ENCODE results near the gene PRB3. TPM values are rescaled to one million over a fixed set of nuclear protein-coding genes. Genes with fewer than 3 reads are reported as not detected.

PRB3 gene
- not detected for total RNA-seq

DNA sequence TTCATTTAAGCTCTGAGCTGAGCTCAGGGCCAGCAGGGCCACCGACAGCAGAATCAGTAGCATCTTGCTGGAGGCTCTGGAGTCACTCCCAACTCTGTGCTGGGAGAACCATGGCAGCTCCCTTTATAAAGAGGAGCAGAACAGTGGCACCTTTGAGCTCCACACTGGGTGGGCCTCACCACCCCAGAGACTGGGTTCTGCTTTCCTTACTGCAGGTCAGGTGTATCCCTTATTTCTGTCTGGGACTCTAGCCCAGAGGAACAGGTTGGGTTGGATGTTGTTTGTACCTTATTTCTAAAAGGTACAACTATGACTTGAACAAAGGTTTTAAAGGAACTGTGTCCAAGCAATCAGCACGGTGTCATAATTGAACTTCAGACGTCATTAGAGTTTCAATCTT, at the start of gene PRB3:
PRB3 (minus strand) TSS at position 101 of the 400 bp plus-strand sequence; CDS start at position 63, 38 bp downstream.
- H3K9me3 Mint-ChIP-seq, result no peaks in the 10 kb centered on the region

DNA sequence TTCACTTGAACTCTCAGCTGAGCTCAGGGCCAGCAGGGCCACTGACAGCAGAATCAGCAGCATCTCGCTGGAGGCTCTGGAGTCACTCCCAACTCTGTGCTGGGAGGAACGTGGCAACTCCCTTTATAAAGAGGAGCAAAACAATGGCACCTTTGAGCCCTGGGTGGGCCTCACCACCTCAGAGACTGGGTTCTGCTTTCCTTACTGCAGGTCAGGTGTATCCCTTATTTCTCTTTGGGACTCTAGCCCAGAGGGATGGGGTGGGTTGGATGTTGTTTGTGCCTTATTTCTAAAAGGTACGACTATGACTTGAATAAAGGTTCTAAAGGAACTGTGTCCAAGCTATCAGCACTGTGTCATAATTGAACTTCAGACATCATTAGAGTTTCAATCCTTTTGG, 40.8 kb upstream of the PRB3 start, which contains the start of gene PRB4:
PRB4 (minus strand) TSS at position 101 of the 400 bp plus-strand sequence; CDS start at position 63, 38 bp downstream.
- Mint-ChIP-seq H3K9me3 (peaks cover 7% of the 10 kb centered on the region), H3K27ac (no peak within 1 kb of the TSS), H3K4me1 (no peaks in the 10 kb centered on the region), H3K36me3 (ENCODE audit: low read depth) (no peaks in the 10 kb centered on the region), H3K4me3 (no peak within 1 kb of the TSS), H3K27me3 (no peaks in the 10 kb centered on the region)
- ChIA-PET CTCF (no interaction called here), POLR2A (no interaction called here)
- DNase-seq, result no peak

More for the DNA sequence above, at the start of gene PRB3:
- Mint-ChIP-seq H3K27ac (no peak within 1 kb of the TSS), H3K4me3 (no peak within 1 kb of the TSS), H3K27me3 (no peaks in the 10 kb centered on the region), H3K36me3 (ENCODE audit: low read depth) (no peaks in the 10 kb centered on the region), H3K4me1 (no peaks in the 10 kb centered on the region)
- ChIA-PET POLR2A (no interaction called here), CTCF (no interaction called here)
- DNase-seq, result no peak

DNA sequence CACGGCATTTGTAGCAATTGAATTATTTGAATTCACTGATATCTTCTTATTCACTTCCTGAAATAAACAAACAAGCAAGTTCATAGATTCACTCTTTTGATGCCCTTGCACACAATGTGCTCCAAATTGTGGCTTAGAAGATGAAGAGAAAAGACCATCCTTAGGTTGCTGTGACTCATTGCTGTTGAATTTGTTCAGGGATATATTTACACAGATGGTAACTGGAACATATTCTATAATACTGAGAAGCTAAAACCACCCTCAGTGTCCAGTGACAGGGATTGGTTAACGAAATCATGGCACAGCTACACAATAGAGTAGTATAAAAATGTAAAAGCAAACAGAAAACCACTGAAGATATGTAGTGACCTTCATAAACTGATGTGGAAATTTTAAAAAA, 37.6 kb upstream of the PRB3 start:
- no peaks in the 10 kb centered on the region for H3K36me3 Mint-ChIP-seq (ENCODE audit: low read depth)
- no peak overlapping the region for H3K27ac Mint-ChIP-seq
- POLR2A ChIA-PET, result no interaction called here
- H3K27me3 Mint-ChIP-seq, result no peaks in the 10 kb centered on the region
- no peaks in the 10 kb centered on the region for H3K4me1 Mint-ChIP-seq
- H3K9me3 Mint-ChIP-seq, result peaks cover 7% of the 10 kb centered on the region
- CTCF ChIA-PET, result no interaction called here
- DNase-seq, result no peak
- no peak overlapping the region for H3K4me3 Mint-ChIP-seq

DNA sequence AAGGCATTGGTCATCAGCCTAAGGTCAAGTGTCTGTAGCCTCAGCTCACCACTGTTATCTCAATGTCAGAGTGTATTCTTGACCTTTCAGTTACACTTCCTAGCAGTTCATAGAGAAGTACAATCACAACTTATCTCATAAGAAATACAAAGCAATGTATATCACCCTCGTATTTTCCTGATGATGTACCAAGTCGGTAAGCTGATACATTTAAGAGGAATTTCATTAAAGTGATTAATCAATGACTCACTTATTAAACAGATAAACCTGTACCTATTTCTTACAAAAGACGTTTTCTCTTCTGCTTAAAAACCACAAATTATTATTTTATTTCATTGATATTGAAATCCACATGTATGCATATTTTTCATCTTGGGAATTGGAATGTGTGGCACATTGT, 3.9 kb upstream of the PRB3 start:
- Mint-ChIP-seq H3K27ac (no peak overlapping the region), H3K4me1 (no peaks in the 10 kb centered on the region), H3K27me3 (no peaks in the 10 kb centered on the region), H3K9me3 (no peaks in the 10 kb centered on the region), H3K4me3 (no peak overlapping the region), H3K36me3 (ENCODE audit: low read depth) (no peaks in the 10 kb centered on the region)
- no peak for DNase-seq
- ChIA-PET POLR2A (no interaction called here), CTCF (no interaction called here)

DNA sequence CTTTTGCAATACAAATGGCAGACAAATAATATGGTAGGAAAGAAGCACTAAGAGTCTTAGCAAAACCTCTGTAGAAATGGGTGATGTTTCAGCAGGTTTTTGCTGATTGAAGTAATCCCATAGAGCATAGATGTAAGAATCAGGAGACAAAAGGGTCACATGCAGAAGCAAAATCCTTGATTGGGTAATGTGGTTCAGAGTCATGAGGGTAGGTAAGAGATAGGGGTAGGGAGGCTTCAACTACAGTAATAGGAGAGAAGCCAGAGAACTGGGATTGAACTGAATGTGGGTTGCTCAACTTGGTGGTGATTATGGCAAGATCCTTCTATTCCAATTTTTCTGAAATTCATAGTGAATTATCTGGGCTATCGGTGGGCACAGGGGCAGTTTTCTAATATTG, 5.0 kb downstream of the PRB3 start:
- ChIA-PET CTCF (no interaction called here), POLR2A (no interaction called here)
- Mint-ChIP-seq H3K36me3 (ENCODE audit: low read depth) (no peaks in the 10 kb centered on the region), H3K4me1 (no peaks in the 10 kb centered on the region), H3K4me3 (no peak overlapping the region), H3K27me3 (no peaks in the 10 kb centered on the region), H3K9me3 (peaks cover 8% of the 10 kb centered on the region), H3K27ac (no peak overlapping the region)
- DNase-seq, result no peak

DNA sequence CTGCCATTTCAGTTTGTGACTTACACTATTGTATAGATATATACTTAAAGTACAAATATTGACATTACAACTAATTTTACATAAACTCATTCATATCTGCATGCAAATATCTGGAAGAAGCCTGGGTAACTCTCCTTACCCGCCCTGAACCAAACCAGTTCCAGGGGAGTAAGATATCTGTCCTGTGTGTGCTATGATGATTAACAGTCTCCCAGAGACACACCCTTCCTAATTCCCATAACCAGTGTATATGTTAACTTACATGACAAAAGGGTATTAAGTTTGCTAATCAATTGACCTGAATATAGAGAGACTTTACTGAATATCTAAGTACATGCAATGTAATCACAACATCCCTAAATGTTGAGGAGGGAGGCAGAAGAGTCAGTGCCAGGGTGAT, 23.0 kb downstream of the PRB3 start:
- H3K9me3 Mint-ChIP-seq, result no peaks in the 10 kb centered on the region
- H3K27ac Mint-ChIP-seq, result no peak overlapping the region
- no peaks in the 10 kb centered on the region for H3K4me1 Mint-ChIP-seq
- DNase-seq, result no peak
- ChIA-PET POLR2A (no interaction called here), CTCF (no interaction called here)
- H3K36me3 Mint-ChIP-seq (ENCODE audit: low read depth), result no peaks in the 10 kb centered on the region
- H3K4me3 Mint-ChIP-seq, result no peak overlapping the region
- peaks cover 1% of the 10 kb centered on the region for H3K27me3 Mint-ChIP-seq

DNA sequence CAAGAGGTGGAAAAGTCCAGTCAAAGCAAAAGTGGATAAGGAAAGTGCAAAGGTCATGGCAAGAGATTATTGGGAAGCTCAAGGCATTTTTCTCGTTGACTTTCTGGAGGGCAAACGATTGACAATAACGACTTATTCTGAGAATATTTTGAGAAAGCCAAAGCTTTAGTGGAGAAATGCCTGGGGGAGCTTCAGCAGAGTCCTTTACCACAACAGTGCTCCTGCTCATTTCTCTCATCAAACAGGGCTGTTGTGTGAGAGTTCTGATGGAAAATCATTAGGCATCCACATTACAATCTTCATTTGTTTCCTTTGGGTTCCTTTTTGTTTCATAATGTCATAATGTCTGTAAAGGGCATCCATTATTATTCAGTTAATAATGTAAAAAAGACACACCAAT, 26.9 kb downstream of the PRB3 start:
- Mint-ChIP-seq H3K27me3 (peaks cover 1% of the 10 kb centered on the region), H3K4me1 (no peaks in the 10 kb centered on the region), H3K27ac (no peak overlapping the region)

DNA sequence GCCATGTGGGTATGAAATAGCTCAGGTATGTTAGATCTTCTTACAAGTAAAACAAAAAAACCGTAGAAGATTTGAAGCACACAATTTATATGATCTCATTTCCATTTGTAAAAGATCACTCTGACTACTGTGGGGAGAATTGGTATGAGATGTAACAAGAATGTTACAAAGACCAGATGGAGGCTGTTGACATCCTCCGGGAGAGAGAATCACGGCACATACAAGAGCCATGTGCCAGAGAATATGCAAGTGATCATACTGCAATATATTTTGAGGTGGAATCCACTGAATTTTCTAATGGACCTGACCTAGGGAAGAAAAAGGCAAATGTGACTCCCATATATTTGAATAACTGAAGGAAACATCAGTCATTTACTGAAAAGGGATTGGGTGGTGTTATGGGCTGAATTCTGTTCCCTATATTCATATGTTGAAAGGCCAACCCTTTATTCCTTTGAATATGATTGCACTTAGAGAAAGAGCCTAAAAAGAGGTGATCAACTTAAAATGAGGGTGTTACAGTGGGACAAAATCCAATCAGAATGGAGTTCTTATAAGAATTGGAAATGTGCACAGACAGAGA, 29.1 kb downstream of the PRB3 start:
- Mint-ChIP-seq H3K4me3 (no peak overlapping the region), H3K27ac (no peak overlapping the region), H3K36me3 (ENCODE audit: low read depth) (no peaks in the 10 kb centered on the region), H3K27me3 (peaks cover 1% of the 10 kb centered on the region), H3K9me3 (no peaks in the 10 kb centered on the region), H3K4me1 (no peaks in the 10 kb centered on the region)
- ChIA-PET CTCF (no interaction called here), POLR2A (no interaction called here)
- no peak for DNase-seq

More for the DNA sequence above, 26.9 kb downstream of the PRB3 start:
- POLR2A ChIA-PET, result no interaction called here
- no peak for DNase-seq
- Mint-ChIP-seq H3K4me3 (no peak overlapping the region), H3K9me3 (no peaks in the 10 kb centered on the region), H3K36me3 (ENCODE audit: low read depth) (no peaks in the 10 kb centered on the region)
- CTCF ChIA-PET, result no interaction called here

DNA sequence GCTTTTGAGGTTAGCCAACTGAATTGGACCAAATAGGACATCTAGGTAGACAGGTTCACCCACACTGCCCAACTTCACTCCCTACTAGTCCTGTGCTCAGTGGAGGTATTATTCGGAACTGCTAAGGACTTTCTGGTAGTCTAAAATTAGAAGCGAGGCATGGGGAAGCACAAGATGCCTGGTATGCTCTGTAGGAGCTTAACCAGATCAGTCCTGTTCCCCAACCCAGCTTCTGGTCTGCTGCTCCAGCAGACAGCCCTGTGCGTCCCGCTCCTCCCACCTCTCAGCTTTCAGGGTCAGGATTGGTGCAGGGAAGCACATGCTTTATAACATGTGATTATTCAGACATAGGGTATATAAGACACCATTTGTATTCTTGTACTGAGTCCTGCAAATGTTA, 31.2 kb downstream of the PRB3 start:
- H3K4me1 Mint-ChIP-seq, result no peaks in the 10 kb centered on the region
- H3K4me3 Mint-ChIP-seq, result no peak overlapping the region
- ChIA-PET POLR2A (no interaction called here), CTCF (no interaction called here)
- peaks cover 1% of the 10 kb centered on the region for H3K27me3 Mint-ChIP-seq
- H3K9me3 Mint-ChIP-seq, result no peaks in the 10 kb centered on the region
- H3K27ac Mint-ChIP-seq, result no peak overlapping the region
- no peak for DNase-seq
- H3K36me3 Mint-ChIP-seq (ENCODE audit: low read depth), result no peaks in the 10 kb centered on the region

DNA sequence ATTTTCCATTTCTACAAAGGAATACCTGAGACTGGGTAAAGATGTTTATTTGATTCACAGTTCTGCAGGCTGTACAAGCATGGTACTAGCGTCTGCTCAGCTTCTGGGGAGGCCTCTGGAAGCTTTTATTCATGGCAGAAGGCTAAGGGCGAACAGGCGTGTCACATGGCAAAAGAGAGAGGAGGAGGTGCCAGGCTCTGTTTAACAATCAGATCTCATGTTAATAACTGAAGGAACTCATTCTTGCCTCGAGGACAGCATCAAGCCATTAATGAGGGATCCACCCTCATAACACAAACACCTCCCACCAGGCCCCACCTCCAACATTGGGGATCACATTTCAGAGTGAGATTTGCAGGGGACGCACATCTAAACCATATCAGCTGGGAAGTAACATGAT, 36.0 kb downstream of the PRB3 start:
- H3K27ac Mint-ChIP-seq, result no peak overlapping the region
- H3K27me3 Mint-ChIP-seq, result no peaks in the 10 kb centered on the region
- no peaks in the 10 kb centered on the region for H3K9me3 Mint-ChIP-seq
- CTCF ChIA-PET, result interaction anchor here (0.9 kb wide), 1 partner anchor 9 kb away, joined by 4 read pairs; no protein-coding TSS in a partner anchor
- no peak overlapping the region for H3K4me3 Mint-ChIP-seq
- POLR2A ChIA-PET, result no interaction called here
- DNase-seq, result no peak
- H3K36me3 Mint-ChIP-seq (ENCODE audit: low read depth), result no peaks in the 10 kb centered on the region
- no peaks in the 10 kb centered on the region for H3K4me1 Mint-ChIP-seq

DNA sequence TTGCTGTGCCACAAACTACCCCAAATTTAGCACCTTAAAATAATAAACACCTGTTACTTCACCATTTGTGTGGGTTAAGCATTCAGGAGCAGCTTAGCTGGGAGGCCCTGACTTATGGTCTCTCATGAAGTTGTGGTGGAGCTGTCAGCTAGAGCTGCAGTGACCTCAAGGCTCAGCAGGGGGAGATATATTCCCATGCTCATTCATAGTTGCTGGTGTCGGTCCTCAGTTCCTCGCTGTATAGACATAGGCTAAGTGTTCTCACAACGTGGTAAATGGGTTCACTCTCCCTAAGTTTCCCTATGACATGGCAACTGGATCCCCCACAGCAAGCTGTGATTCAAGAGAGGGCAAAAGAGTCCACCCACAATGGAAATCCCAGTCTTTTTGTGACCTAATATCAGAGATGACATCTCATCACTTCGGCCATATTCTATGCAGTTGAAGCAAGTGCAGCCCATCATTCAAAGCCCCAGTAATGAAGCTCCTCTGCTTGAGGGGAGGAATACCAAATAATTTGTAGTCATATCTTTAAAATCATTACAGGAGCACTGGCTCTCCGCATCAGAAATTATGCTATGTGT, 41.1 kb downstream of the PRB3 start:
- DNase-seq, result peak; percentile 35
- H3K9me3 Mint-ChIP-seq, result no peaks in the 10 kb centered on the region
- H3K27ac Mint-ChIP-seq, result no peak overlapping the region
- CTCF ChIA-PET, result interaction anchor here (0.9 to 3.2 kb wide), 6 partner anchors 16 to 259 kb away, joined by 3 to 17 read pairs (median 3); partner anchors contain the start of gene SMIM10L1
- peaks cover 6% of the 10 kb centered on the region for H3K27me3 Mint-ChIP-seq
- H3K36me3 Mint-ChIP-seq (ENCODE audit: low read depth), result no peaks in the 10 kb centered on the region
- no peak overlapping the region for H3K4me3 Mint-ChIP-seq
- POLR2A ChIA-PET, result no interaction called here
- H3K4me1 Mint-ChIP-seq, result no peaks in the 10 kb centered on the region

DNA sequence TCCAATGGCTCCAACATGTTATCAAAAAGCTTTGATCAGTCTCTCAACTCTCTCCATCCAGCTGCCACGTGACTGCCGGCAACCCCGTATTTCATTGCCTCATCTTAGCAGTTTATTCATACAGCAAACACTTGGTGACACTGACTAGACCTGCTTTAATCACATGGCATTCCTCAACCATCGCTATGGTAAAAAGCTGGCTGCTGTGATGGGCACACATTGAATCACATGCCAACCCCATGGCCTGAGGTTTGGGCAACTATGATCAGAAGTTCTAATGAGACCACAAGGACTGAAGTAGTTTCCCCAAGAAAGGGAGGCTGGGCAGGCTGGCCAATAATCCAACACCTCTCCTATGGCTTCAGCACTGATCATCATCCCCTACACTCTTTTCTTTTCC, 42.1 kb downstream of the PRB3 start:
- H3K4me1 Mint-ChIP-seq, result no peaks in the 10 kb centered on the region
- H3K36me3 Mint-ChIP-seq (ENCODE audit: low read depth), result no peaks in the 10 kb centered on the region
- H3K27ac Mint-ChIP-seq, result no peak overlapping the region
- POLR2A ChIA-PET, result no interaction called here
- no peak overlapping the region for H3K4me3 Mint-ChIP-seq
- CTCF ChIA-PET, result interaction anchor here (1.1 to 3.2 kb wide), 2 partner anchors 17 to 260 kb away, joined by 3 to 17 read pairs; no protein-coding TSS in a partner anchor
- no peak for DNase-seq
- peaks cover 8% of the 10 kb centered on the region for H3K27me3 Mint-ChIP-seq
- no peaks in the 10 kb centered on the region for H3K9me3 Mint-ChIP-seq
